Left renal pelvis (tissue), 4 donors: Measurements from ENCODE around the gene DGUOK. TPM values are rescaled to one million over a fixed set of nuclear protein-coding genes. Genes with fewer than 3 reads are reported as not detected.
"Not testable (repeated sequence)": the region's sequence is repeated elsewhere in the genome, so short reads cannot be mapped to it uniquely, and the experiment has no call there.

Experiments
- DNase-seq, 4 donors: peaks; one replicate each; pipeline ENCODE4 v3.0.0-alpha.2; 2013; ENCODE audit warnings: low read depth in 4 of 4, low spot score in 3 of 4
- polyA plus RNA-seq, 4 donors: library from polyadenylated mRNA; unstranded; fragments of 120-200 nt; gene quantifications; one replicate each; pipeline ENCODE4 v1.2.1, GENCODE V29; 2013; ENCODE audit not compliant: insufficient read length in 4 of 4

The DGUOK gene
- polyA plus RNA-seq, 4 donors: 65.3 to 67.3 (median 66.6) TPM

DNA sequence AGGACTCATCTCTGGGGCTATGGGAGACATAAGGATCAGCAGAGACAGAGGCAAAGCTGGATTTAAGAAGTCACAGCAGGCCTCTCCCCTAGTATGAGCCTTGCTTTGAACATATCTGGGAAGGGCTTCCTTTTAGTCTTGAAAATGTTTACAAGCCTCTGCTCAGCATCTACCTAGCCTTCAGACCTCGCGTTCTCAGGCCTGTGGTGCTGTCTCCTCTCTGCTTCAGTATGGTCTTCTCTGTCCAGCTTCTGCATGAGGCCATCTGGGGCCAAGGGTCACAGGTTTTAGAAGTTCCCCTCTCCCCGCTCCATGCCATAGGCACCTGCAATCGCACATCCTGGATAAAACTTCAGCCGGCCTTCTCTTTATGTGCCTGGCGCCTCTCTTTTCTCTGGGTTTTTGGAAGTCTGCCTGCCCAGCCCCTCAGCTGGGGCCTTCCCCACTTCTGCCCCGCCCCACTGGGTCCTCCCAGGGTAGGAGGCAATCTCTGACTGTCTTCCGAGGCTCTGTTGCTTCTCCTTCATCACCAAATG lies 26.8 kb upstream of the DGUOK start:
- DNase-seq: no peak

DNA sequence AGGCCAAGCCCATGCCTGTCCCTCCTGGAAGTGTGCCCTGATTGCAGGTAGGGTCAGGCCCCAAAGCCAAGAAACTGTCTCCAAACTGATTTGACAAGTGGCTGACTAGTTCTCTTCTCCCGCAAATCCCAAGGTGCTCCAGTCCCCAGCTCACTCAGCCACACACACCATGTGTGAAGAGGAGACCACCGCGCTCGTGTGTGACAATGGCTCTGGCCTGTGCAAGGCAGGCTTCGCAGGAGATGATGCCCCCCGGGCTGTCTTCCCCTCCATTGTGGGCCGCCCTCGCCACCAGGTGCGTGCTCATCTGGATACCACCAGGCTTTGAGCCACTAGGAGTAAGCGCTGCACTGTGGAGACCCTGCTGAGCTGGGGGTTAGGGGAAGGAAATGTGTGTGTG lies 25.5 kb upstream of the DGUOK start:
- DNase-seq: no peak

DNA sequence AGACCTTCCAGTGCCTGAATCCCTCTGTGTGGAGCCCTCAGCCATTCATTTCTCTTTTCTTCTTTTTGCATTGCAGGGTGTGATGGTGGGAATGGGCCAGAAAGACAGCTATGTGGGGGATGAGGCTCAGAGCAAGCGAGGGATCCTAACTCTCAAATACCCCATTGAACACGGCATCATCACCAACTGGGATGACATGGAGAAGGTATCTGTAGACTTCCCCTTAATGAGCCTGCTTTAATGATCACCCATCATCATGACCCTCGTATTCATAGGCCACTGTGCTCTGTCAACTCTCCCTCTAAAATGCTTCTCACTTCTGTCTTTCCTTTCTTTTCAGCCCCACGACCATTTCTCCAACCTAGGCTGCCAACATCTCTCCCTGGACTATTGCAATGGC lies 24.4 kb upstream of the DGUOK start:
- no peak for DNase-seq

DNA sequence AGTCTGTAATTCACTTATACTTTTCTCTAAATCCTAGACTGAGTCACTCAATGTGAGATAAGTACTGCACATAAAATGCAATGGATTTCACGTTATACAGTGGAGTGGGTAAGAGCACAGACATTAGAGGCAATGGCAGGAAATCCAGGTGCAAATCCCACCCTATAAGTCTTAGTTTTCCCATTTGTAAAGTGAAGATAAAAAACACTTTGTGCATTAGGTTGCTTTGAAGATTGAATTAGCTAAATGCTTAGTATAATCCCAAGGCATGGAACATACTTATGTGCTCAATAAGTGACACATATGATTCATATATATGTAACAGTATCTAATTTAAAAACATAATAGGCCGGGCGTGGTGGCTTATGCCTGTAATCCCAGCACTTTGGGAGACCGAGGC lies 23.4 kb upstream of the DGUOK start:
- DNase-seq: no peak

DNA sequence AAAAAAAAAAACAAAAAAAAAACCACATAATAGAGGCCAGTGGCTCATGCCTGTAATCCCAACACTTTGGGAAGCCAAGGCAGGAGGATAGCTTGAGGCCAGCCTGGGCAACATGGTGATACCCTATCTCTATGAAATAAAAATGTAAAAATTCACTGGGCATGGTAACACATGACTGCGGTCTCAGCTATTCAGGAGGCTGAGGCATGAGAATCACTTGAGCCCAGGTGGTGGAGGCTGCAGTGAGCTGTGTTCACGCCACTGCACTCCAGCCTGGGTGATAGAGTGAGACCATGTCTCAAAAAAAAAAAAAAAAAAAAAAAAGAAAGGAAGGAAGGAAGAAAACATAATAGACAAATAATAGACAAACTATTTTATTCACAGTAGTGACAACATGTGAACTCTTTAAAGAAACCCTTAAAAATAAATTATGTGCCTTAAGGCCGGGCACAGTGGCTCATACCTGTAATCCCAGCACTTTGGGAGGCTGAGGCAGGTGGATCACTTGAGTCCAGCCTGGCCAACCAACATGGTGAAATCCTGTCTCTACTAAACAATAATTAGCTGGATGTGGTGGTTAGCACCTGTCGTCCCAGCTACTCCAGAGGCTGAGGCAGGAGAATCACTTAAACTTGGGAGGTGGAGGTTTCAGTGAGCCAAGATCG lies 22.6 kb upstream of the DGUOK start:
- DNase-seq: not testable (repeated sequence)

DNA sequence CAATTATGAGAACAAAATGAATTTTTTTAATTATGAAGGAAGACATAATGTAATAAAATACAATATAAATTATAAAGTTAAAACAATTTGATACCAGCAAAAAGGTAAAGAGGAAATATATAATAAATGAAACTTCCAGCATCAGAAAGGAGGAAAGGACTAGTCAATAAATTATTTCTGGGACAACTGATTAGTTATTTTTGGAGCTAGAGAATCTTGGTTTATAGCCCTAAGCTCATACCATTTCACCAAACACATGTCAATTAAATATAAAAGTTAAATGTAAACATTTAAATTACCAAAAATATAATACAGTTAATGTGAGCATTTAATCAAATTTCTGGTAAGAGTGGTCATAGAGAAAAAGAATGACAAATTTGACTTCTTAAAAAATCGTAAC lies 21.7 kb upstream of the DGUOK start:
- no peak for DNase-seq

DNA sequence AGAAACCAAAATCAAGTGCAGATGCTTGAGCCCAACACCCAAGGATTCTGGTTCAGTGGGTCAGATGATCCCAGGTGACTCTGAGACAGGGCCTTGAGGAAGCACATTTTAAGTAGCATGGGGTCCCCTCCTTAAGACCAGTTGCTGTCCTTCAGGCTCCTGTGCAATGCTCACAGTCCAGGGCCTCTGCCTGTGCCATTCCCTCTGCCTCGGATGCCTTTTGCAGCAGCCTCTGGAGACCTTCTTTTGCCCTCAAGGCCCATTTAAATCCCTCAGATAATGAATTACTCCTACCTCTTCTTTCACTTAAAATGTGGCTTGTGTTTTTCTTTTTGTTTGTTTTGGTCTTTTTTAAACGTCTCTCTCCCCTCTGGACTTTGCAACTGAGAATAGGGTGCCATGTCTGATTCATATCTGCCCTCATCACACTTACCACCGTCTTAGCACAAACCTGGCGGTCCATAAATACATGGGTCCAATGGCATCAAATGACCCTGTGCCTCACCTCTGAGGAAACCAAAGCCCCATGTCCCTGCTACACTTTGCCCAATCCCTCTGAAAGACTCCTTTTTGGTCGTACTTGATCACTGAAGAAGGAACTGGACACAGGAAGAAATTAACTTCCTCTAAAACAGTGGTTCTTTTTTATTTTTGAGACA lies 19.7 kb upstream of the DGUOK start:
- DNase-seq: no peak

DNA sequence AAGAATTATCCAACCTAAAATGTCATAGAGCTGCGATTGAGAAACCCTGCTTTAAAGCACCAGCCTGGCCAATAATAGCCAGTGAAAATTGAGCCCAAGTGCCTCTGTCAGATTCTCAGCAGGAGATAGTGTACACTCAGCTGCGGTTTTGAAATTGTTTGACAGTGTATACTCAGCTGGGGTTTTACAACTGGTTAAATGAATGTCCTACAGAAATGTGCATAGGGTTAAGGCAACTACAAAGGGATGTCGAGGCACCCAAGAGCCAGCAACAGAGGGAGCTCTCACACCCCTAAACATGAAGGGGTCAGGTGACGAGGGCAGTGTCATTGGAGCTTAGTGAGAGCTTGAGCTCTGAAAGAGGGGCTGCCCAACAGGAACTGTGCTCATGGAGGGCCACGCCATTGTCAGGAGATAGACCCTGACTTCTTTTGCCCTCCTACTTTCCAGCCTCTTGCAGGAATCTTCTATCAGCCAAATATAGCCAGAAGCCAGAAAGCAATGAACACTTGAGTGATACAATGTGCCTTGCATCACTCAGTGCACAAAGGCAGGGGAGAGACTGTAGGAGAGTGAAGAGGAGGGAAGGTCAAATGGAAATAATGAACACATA lies 18.7 kb upstream of the DGUOK start:
- no peak for DNase-seq

DNA sequence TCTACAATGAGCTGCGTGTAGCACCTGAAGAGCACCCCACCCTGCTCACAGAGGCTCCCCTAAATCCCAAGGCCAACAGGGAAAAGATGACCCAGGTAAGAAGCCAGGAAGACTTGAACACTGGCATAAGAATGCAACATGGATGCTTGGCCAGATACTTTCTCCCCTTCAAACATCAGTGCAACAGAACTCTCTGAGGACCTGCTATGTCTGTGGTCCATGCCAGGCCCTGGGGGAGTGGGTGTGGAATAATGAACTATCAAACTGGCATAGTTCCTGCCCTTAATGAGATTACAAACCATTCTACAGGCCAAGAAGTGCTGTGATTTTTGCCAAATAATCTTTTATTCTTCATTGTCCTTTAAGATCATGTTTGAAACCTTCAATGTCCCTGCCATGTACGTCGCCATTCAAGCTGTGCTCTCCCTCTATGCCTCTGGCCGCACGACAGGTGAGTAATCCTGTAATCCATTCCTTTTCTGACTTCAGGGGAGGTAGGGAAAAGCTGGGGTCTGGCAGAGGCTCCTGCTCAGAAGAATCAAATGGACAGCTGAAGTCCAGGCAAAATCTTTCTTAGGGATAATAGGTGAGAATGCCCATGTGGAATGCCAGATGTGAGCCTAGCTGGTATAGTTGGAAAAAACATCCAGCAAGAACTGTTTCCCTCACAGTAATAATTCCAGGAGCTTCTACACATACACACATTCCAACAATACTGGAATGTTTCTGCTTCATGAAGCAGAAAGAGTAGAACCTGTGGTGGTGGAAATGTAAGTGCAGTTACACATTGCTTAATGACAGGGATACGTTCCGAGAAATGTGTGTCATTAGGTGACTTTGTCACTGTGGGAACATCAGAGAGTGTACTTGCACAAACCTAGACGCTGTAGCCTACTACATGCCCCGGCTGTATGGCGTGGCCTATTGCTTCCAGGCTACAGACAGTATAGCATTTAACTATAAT lies 17.7 kb upstream of the DGUOK start:
- DNase-seq: peak in 1 of 4 donors; percentile 16

DNA sequence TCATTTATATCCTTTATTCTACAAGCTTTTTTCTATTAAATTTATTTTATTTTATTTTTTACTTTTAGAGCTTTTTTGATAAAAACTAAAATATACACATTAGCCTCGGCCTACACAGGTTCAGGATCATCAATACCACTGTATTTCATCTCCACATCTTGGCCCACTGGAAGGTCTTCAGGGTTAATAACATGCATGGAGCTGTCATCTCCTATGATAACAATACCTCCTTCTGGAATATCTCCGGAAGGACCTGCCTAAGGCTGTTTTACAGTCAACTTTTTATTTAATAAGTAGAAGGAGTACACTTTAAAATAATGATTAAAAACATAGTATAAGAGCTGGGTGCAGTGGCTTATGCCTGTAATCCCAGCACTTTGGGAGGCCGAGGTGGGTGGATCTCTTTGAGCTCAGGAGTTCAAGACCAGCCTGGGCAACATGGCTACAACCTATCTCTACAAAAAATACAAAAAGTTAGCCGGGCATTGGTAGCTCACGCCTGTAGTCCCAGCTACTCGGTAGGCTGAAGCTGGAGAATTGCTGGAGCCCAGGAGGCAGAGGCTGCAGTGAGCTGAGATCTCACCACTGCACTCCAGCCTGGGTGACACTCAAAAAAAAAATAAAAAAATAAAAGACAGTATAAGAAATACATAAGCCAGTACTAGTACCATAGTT lies 15.7 kb upstream of the DGUOK start:
- no peak for DNase-seq

DNA sequence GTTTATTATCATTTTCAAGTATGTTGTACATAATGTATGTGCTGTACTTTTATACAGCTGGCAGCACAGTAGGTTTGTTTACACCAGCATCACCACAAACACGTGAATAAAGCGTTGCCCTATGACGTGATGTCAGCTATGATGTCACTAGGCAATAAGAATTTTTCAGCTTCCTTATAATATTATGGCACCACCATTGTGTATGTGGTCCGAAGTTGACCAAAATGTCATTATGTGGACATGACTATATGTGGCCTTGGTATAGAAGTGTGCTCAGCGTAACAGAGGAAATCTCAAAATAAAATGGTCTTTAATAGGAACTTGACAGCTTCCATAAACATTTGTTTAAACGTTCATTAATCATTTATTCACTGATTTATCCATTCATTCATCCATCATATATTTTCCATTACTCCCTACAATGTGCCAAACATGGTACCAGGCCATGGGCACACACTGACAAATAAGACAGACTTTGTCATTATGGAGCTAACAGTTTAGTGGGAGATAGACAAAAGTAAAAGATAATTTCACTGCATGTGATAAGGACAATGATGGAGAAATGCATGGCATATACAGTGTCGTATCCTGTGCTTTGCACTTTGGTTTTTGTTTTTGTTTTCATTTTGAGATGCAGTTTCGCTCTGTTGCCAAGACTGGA lies 15.0 kb upstream of the DGUOK start:
- no peak for DNase-seq

DNA sequence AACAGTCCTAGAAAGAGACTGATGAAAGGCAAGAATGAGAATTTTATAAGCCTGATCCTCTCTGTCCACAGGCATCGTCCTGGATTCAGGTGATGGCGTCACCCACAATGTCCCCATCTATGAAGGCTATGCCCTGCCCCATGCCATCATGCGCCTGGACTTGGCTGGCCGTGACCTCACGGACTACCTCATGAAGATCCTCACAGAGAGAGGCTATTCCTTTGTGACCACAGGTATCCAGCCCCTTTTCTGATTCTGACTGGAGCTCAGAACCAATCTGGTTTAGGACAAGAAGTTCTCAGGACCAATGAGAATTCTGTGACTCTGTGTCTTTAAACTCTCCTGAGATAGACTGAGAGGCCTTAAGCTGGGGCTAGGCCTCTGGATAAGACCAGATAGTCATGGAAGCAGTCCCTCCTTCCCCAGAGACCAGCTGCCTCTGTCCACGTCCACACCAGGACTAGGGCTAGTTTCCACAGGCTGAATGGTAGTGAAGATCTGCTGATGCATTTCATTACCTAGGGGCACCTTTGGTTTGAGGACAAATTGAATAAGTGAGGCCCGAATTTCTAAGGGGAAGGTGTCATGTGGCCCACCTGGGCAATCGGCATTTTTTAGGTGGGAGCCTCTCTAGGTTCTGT lies 13.1 kb upstream of the DGUOK start:
- no peak for DNase-seq

DNA sequence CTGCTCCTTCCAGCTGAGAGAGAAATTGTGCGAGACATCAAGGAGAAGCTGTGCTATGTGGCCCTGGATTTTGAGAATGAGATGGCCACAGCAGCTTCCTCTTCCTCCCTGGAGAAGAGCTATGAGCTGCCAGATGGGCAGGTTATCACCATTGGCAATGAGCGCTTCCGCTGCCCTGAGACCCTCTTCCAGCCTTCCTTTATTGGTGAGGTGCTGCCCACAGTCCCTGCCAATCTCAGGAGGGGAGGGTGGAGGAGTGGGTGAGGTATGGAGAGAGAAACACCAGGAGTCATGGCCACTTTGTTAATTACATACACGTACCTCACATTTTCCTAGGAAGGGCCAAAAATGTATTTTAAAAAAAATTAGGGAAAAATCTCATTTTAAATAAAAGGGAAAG lies 12.0 kb upstream of the DGUOK start:
- DNase-seq: no peak

DNA sequence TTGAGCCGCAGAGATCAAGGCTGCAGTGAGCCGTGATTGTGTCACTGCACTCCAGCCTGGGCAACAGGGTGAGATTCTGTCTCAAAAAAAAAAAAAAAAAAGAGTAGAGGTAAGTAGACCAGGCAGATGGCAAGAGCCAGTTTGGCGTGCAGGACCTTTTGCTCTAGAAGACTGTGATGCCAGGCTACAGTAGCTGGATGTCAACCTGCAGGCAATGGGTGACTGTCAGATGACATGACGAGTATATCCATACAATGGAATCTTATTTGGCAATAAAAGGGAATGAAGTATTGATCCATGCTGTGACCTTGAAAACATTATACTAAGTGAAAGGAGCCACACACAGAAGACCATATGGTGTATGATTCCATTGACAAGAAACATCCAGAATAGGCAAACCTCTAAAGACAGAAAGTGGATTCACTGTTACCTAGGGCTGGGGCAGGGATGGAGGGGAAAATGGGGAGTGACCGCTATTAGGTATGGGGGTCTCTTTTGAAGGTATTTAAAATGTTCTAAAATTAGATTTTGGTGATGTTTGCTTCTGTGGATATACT lies 11.2 kb upstream of the DGUOK start:
- DNase-seq: no peak

DNA sequence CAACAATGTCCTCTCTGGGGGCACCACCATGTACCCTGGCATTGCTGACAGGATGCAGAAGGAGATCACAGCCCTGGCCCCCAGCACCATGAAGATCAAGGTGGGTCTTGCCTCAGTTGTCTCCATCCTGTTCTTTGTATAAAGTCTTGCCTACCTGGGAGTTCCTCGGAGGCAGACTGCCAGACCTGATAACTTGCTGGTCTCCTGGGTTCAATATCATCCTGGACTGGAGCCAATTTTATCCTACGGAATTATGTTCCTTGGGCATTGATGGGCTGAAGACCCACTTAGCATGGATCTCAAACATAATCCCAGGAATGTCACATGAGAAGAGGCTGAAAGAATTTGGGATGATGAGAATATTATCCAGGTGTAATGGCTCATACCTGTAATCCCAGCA lies 10.0 kb upstream of the DGUOK start:
- DNase-seq: no peak

DNA sequence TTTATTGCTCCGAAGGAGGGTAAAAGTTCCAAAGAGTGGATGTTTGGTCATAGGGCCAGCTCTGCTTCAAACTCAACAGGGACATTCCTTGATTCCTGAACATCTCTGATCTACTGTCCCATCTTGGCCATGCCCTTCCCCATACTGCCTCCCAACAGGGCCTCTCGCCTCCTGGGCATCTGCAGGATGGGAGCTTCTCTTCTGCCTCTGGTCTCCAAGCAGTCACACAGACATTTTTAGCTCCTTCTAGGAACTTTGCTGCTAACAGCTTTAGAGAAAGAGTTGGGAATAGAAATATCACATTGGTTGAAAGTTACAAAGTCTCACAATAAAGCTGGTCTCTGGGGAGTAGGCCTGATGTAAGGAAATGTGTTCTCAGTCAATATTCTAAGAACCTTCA lies 9.4 kb upstream of the DGUOK start:
- no peak for DNase-seq

DNA sequence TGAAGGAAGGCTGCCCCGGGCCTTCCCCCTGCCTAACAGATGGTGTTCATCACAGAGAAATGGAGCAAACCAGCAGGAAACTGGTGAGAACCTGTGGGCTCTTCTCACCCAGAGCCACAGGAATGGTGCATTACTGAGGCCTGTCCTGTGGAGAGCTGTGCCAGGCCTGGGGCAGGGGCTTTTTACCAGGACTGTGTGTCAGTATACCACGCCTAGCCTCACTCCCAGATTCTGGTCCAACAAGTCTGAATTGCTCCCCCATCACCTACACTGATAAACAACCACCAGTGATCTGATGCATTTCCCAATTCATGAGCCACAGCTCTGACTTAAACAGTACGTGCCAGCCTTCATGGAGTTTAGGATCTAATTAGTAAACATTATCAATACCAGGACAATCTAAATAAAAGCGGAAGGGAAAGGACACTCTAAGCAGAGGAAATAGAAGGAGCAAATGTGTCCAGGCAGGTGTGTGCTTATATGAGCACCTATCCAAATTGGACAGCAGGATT lies 8.9 kb upstream of the DGUOK start:
- DNase-seq: no peak

DNA sequence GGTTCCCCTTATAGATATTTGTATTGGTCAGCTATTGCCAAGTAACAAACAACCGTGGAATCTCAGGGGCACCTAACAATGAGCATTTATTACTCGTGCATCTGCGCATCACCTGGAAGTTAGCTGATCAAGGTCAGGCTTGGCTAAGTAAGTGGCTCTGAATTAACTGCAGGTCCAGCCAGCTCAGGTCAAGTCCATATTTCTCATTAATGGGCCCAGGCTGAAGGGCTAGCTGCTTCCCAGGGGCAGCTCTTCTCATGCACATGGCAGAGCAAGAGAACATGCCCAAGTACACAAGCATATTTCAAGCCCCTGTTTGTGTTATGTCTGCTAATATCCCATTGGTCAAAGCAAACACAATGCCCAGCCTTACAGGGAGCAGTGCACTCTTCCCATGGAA lies 7.8 kb upstream of the DGUOK start:
- DNase-seq: no peak
